ENCODE data around the gene CCDC85B. TPM values are rescaled to one million over a fixed set of nuclear protein-coding genes. Genes with fewer than 3 reads are reported as not detected.
A peak's percentile ranks its signal among the peaks of the same experiment; 100 is the strongest.

The CCDC85B gene
- total and polyA plus RNA-seq, 2 of the 13 experiments (the other 11 are each of a cell fraction or from before 2014, with no cell fraction given), result 8.2 to 19.5 TPM

- no peak for TF ChIP-seq ATF5 (CRISPR knock-in tag; IDR thresholded peaks at IDR 0.05; ENCODE audit: low read depth)
- peak; percentile 42; the same call in 1 of the 2 replicates for TF ChIP-seq ZNF691 (CRISPR knock-in tag; IDR thresholded peaks at IDR 0.05; ENCODE audit: borderline replicate concordance, low read depth)
- no peak for TF ChIP-seq SNAPC5 (CRISPR knock-in tag; IDR thresholded peaks at IDR 0.05; ENCODE audit: borderline replicate concordance)
- no peak for TF ChIP-seq FOXO4 (CRISPR knock-in tag; conservative IDR thresholded peaks at IDR 0.05)
- no peak for TF ChIP-seq ZNF678 (CRISPR knock-in tag; IDR thresholded peaks at IDR 0.05)
- no peak for TF ChIP-seq CBX5 (CRISPR knock-in tag; IDR thresholded peaks at IDR 0.05; ENCODE audit: borderline replicate concordance)
- TF ChIP-seq ZNF317 (CRISPR knock-in tag; IDR thresholded peaks at IDR 0.05), result no peak
- TF ChIP-seq SUZ12 (IDR thresholded peaks at IDR 0.05; ENCODE audit: low read depth, low read length), result no peak
- no peak for TF ChIP-seq ZHX2 (IDR thresholded peaks at IDR 0.05; ENCODE audit: low read depth)
- TF ChIP-seq ZHX2 (CRISPR knock-in tag; IDR thresholded peaks at IDR 0.05; ENCODE audit: borderline replicate concordance), result no peak
- TF ChIP-seq ZNF432 (CRISPR knock-in tag; IDR thresholded peaks at IDR 0.05; ENCODE audit: borderline replicate concordance), result no peak
- no peak for TF ChIP-seq MAFG (CRISPR knock-in tag; IDR thresholded peaks at IDR 0.05)
- no peak for TF ChIP-seq ZNF326 (CRISPR knock-in tag; IDR thresholded peaks at IDR 0.05; ENCODE audit: borderline replicate concordance)
- no peak for TF ChIP-seq ZSCAN9 (CRISPR knock-in tag; IDR thresholded peaks at IDR 0.05; ENCODE audit: borderline replicate concordance)
- no peak for TF ChIP-seq CBX1 (IDR thresholded peaks at IDR 0.05; ENCODE audit: low read depth)
- no peak for TF ChIP-seq ZNF572 (CRISPR knock-in tag; IDR thresholded peaks at IDR 0.05)
- peak; percentile 45 for TF ChIP-seq CTCF (CRISPR knock-in tag; IDR thresholded peaks at IDR 0.05)
- no peak for TF ChIP-seq ZSCAN12 (CRISPR knock-in tag; IDR thresholded peaks at IDR 0.05)
- TF ChIP-seq ZNF335 (CRISPR knock-in tag; IDR thresholded peaks at IDR 0.05), result no peak
- no peak for TF ChIP-seq CHCHD3 (CRISPR knock-in tag; IDR thresholded peaks at IDR 0.05)
These were observed 31.2 kb upstream of the CCDC85B start (continued) for GRCh38 chr11:65859095-65859811.

All from HepG2 (cell line).